Neuronal stem cell (in vitro differentiated cells): ENCODE measurements around the gene PRKCB.

Experiments used
- DNase-seq: peaks from one replicate; pipeline ENCODE4 v3.0.0-alpha.2; 2013; ENCODE audit warnings: low spot score
- H2AFZ ChIP-seq: one replicate; pipeline ENCODE4 v1.6.1; 2013; ENCODE audit warnings: mild to moderate bottlenecking, low read length, inconsistent platforms
- H2AK5ac ChIP-seq: 2 replicates; pipeline ENCODE4 v1.6.1; 2013; ENCODE audit warnings: low read depth, mild to moderate bottlenecking, inconsistent platforms, low read length, moderate library complexity, mixed read lengths
- H2BK120ac ChIP-seq: 2 replicates; pipeline ENCODE4 v1.6.1; 2013; ENCODE audit warnings: low read depth, mild to moderate bottlenecking, inconsistent platforms, low read length, moderate library complexity, mixed read lengths
- H2BK12ac ChIP-seq: one replicate; pipeline ENCODE4 v1.6.1; 2013; ENCODE audit warnings: low read length, inconsistent platforms
- H2BK15ac ChIP-seq: 2 replicates; pipeline ENCODE4 v1.6.1; 2013; ENCODE audit warnings: mild to moderate bottlenecking, low read length, inconsistent platforms, mixed read lengths
- H2BK5ac ChIP-seq: one replicate; pipeline ENCODE4 v1.6.1; 2013; ENCODE audit warnings: inconsistent platforms, mild to moderate bottlenecking, low read length, moderate library complexity
- H3K14ac ChIP-seq: one replicate; pipeline ENCODE4 v1.6.1; 2013; ENCODE audit warnings: low read length, inconsistent platforms
- H3K18ac ChIP-seq: 2 replicates; pipeline ENCODE4 v1.6.1; 2013; ENCODE audit warnings: low read length, inconsistent platforms
- H3K23ac ChIP-seq: 2 replicates; pipeline ENCODE4 v1.6.1; 2013; ENCODE audit warnings: low read depth, mild to moderate bottlenecking, mixed read lengths, low read length, inconsistent platforms; ENCODE audit not compliant: poor library complexity
- H3K27ac ChIP-seq: replicated peaks from 3 replicates; pipeline ENCODE4 v1.5.1; 2013; ENCODE audit warnings: low read length, inconsistent platforms
- H3K27me3 ChIP-seq, 3 experiments: 2 replicates each; pipeline ENCODE4 v1.6.1; 2013; ENCODE audit warnings: low read length in 3 of 3, mild to moderate bottlenecking in 2 of 3, inconsistent platforms in 1 of 3, low read depth in 1 of 3, mixed read lengths in 1 of 3, moderate library complexity in 1 of 3; ENCODE audit not compliant: control insufficient read depth in 3 of 3, insufficient read depth in 3 of 3
- H3K36me3 ChIP-seq, 2 donors: replicated peaks in 1 of 2; 2 replicates each; pipeline ENCODE4 v1.6.1; 2013; ENCODE audit warnings: low read length in 2 of 2; ENCODE audit not compliant: control insufficient read depth in 2 of 2, insufficient read depth in 2 of 2
- H3K4ac ChIP-seq: 2 replicates; pipeline ENCODE4 v1.6.1; 2013; ENCODE audit warnings: inconsistent platforms, mild to moderate bottlenecking, low read length, moderate library complexity
- H3K4me1 ChIP-seq, 2 donors: 1 replicate in 1 of 2; 2 replicates in 1 of 2; pipeline ENCODE4 v1.6.1; 2013; ENCODE audit warnings: low read length in 2 of 2, low read depth in 1 of 2; ENCODE audit not compliant: control insufficient read depth in 2 of 2, insufficient read depth in 1 of 2
- H3K4me2 ChIP-seq: one replicate; pipeline ENCODE4 v1.6.1; 2013; ENCODE audit warnings: mild to moderate bottlenecking, low read length, inconsistent platforms; ENCODE audit not compliant: insufficient read depth, poor library complexity, severe bottlenecking
- H3K4me3 ChIP-seq, 2 donors: 2 replicates each; pipeline ENCODE4 v1.5.1; 2013; ENCODE audit warnings: low read length in 2 of 2, mild to moderate bottlenecking in 2 of 2, inconsistent platforms in 1 of 2, moderate library complexity in 1 of 2
- H3K79me1 ChIP-seq: one replicate; pipeline ENCODE4 v1.6.1; 2013; ENCODE audit warnings: low read depth, mild to moderate bottlenecking, inconsistent platforms, low read length, moderate library complexity
- H3K9ac ChIP-seq: one replicate; pipeline ENCODE4 v1.6.1; 2013; ENCODE audit warnings: mild to moderate bottlenecking, low read depth, low read length, inconsistent platforms; ENCODE audit not compliant: poor library complexity
- H3K9me3 ChIP-seq, 2 donors: replicated peaks in 1 of 2; 2 replicates each; pipeline versions ENCODE3 to v1.6.1; 2013; ENCODE audit warnings: low read length in 2 of 2, mild to moderate bottlenecking in 2 of 2, inconsistent platforms in 1 of 2, low read depth in 1 of 2, mixed read lengths in 1 of 2, moderate library complexity in 1 of 2; ENCODE audit not compliant: control insufficient read depth in 2 of 2, insufficient read depth in 1 of 2
- H4K8ac ChIP-seq: one replicate; pipeline ENCODE4 v1.6.1; 2013; ENCODE audit warnings: low read depth, mild to moderate bottlenecking, inconsistent platforms, low read length, moderate library complexity
- H4K91ac ChIP-seq: one replicate; pipeline ENCODE4 v1.6.1; 2013; ENCODE audit warnings: low read length, low read depth, mild to moderate bottlenecking, inconsistent platforms; ENCODE audit not compliant: poor library complexity
- WGBS, 2 donors: extraction: QIAGEN DNeasy Blood & Tissue Kit; methylation state at CpG; one replicate each; pipeline ENCODE4 v1.1.7; 2013; ENCODE audit warnings: missing lambda C conversion rate in 2 of 2, mixed read lengths in 1 of 2; ENCODE audit not compliant: insufficient read length in 2 of 2, insufficient replicate concordance in 1 of 2; ENCODE audit errors: extremely low coverage in 2 of 2; 5-methylcytosine and 5-hydroxymethylcytosine counted together

Gene PRKCB

GRCh38 chr16:24094660-24095059 is 258.9 kb downstream of the PRKCB start:
- Histone ChIP-seq H4K91ac (no peak overlapping the region), H2AK5ac (no peak overlapping the region), H3K79me1 (no peaks in the 10 kb centered on the region), H3K27ac (no peak overlapping the region), H3K4me3 (no peak overlapping the region), H3K27me3 (no peaks in the 10 kb centered on the region), H2BK15ac (no peak overlapping the region), H4K8ac (no peak overlapping the region), H3K4ac (no peak overlapping the region), H3K23ac (no peak overlapping the region), H3K9me3 (no peaks in the 10 kb centered on the region), H3K14ac (no peak overlapping the region), H2AFZ (no peak overlapping the region), H3K9ac (no peak overlapping the region), H3K36me3 (no peaks in the 10 kb centered on the region), H2BK120ac (no peak overlapping the region), H2BK12ac (no peak overlapping the region), H3K18ac (no peak overlapping the region), H3K4me1 (peaks cover 0 to 7% of the 10 kb centered on the region in 2 donors), H3K4me2 (no peak overlapping the region), H2BK5ac (no peak overlapping the region)
- whole genome bisulfite sequencing, 2 donors, result no CpG with 5 or more reads among the region's 1 CpG
- no peak for DNase-seq

GRCh38 chr16:24098896-24099295 is 263.1 kb downstream of the PRKCB start:
- H2BK12ac ChIP-seq, result no peak overlapping the region
- no peak overlapping the region for H2AK5ac ChIP-seq

GRCh38 chr16:24101431-24101830 is 265.6 kb downstream of the PRKCB start:
- Histone ChIP-seq H4K91ac (no peak overlapping the region), H3K27me3 (no peaks in the 10 kb centered on the region), H2BK120ac (no peak overlapping the region), H4K8ac (no peak overlapping the region), H3K36me3 (no peaks in the 10 kb centered on the region), H3K14ac (no peak overlapping the region), H3K18ac (no peak overlapping the region), H3K4me1 (peaks cover 0 to 7% of the 10 kb centered on the region in 2 donors), H2BK5ac (no peak overlapping the region), H3K23ac (no peak overlapping the region), H3K79me1 (no peaks in the 10 kb centered on the region), H3K4ac (no peak overlapping the region), H2BK15ac (no peak overlapping the region), H3K9ac (no peak overlapping the region), H2BK12ac (no peak overlapping the region), H2AK5ac (no peak overlapping the region), H3K4me3 (no peak overlapping the region), H2AFZ (no peak overlapping the region), H3K9me3 (no peaks in the 10 kb centered on the region), H3K27ac (no peak overlapping the region), H3K4me2 (no peak overlapping the region)
- WGBS, 2 donors, result no CpG with 5 or more reads among the region's 2 CpGs
- no peak for DNase-seq

More at GRCh38 chr16:24098896-24099295, 263.1 kb downstream of the PRKCB start:
- Histone ChIP-seq H3K27me3 (no peaks in the 10 kb centered on the region), H3K4me2 (no peak overlapping the region), H4K8ac (no peak overlapping the region), H3K27ac (no peak overlapping the region), H2AFZ (no peak overlapping the region), H2BK5ac (no peak overlapping the region), H3K9ac (no peak overlapping the region), H3K18ac (no peak overlapping the region), H3K4ac (no peak overlapping the region), H3K79me1 (no peaks in the 10 kb centered on the region), H3K23ac (no peak overlapping the region), H3K36me3 (no peaks in the 10 kb centered on the region), H3K9me3 (no peaks in the 10 kb centered on the region), H3K4me1 (peaks cover 0 to 7% of the 10 kb centered on the region in 2 donors), H2BK15ac (no peak overlapping the region), H2BK120ac (no peak overlapping the region), H3K14ac (no peak overlapping the region), H3K4me3 (no peak overlapping the region), H4K91ac (no peak overlapping the region)
- no CpG with 5 or more reads among the region's 2 CpGs for WGBS, 2 donors
- DNase-seq, result no peak

- H3K4me1 ChIP-seq, result peaks cover 0 to 7% of the 10 kb centered on the region in 2 donors
- no peak overlapping the region for H2BK15ac ChIP-seq
- no peak overlapping the region for H3K4me3 ChIP-seq
- no peaks in the 10 kb centered on the region for H3K36me3 ChIP-seq
- H3K27me3 ChIP-seq, result no peaks in the 10 kb centered on the region
- no peaks in the 10 kb centered on the region for H3K9me3 ChIP-seq
- no peak overlapping the region for H2BK5ac ChIP-seq
- H2AFZ ChIP-seq, result no peak overlapping the region
- no peak overlapping the region for H2AK5ac ChIP-seq
- H3K14ac ChIP-seq, result no peak overlapping the region
- no peak for DNase-seq
- H4K8ac ChIP-seq, result no peak overlapping the region
- no peak overlapping the region for H2BK120ac ChIP-seq
- no peaks in the 10 kb centered on the region for H3K79me1 ChIP-seq
- H2BK12ac ChIP-seq, result no peak overlapping the region
- no peak overlapping the region for H3K27ac ChIP-seq
- no peak overlapping the region for H3K4me2 ChIP-seq
- no peak overlapping the region for H3K23ac ChIP-seq
- H4K91ac ChIP-seq, result no peak overlapping the region
- no peak overlapping the region for H3K9ac ChIP-seq
- H3K18ac ChIP-seq, result no peak overlapping the region
- WGBS, 2 donors, result no CpG with 5 or more reads among the region's 4 CpGs
- H3K4ac ChIP-seq, result no peak overlapping the region
These were observed 266.5 kb downstream of the PRKCB start for GRCh38 chr16:24102209-24102660.
